Nephron progenitor cell (in vitro differentiated cells): ENCODE measurements around the gene THAP8.

ENCODE experiments used
- DNase-seq: peaks from one replicate; pipeline ENCODE4 v3.0.0; 2021
- H3K27ac Mint-ChIP-seq: 2 replicates; pipeline ENCODE4 v1.8.0; 2021; ENCODE audit warnings: mild to moderate bottlenecking, moderate library complexity, mixed read lengths
- H3K27me3 Mint-ChIP-seq: 2 replicates; pipeline ENCODE4 v1.8.0; 2021; ENCODE audit warnings: mild to moderate bottlenecking, low read depth, mixed read lengths; ENCODE audit not compliant: poor library complexity
- H3K36me3 Mint-ChIP-seq: 2 replicates; pipeline ENCODE4 v1.8.0; 2021; ENCODE audit warnings: low read depth, mixed read lengths
- H3K4me1 Mint-ChIP-seq: 2 replicates; pipeline ENCODE4 v1.8.0; 2021; ENCODE audit warnings: mixed read lengths
- H3K4me3 Mint-ChIP-seq: 2 replicates; pipeline ENCODE4 v1.8.0; 2021; ENCODE audit warnings: mild to moderate bottlenecking, moderate library complexity, mixed read lengths
- H3K9me3 Mint-ChIP-seq: 2 replicates; pipeline ENCODE4 v1.8.0; 2021; ENCODE audit warnings: mild to moderate bottlenecking, moderate library complexity, mixed read lengths
- TF ChIP-seq, protein P1 (sequence below): fragments of 200-600 bp; sonication (generic); IDR thresholded peaks from 2 replicates; pipeline ENCODE4 v1.5.0; 2021; ENCODE audit warnings: antibody characterized with exemption

THAP8 gene

DNA sequence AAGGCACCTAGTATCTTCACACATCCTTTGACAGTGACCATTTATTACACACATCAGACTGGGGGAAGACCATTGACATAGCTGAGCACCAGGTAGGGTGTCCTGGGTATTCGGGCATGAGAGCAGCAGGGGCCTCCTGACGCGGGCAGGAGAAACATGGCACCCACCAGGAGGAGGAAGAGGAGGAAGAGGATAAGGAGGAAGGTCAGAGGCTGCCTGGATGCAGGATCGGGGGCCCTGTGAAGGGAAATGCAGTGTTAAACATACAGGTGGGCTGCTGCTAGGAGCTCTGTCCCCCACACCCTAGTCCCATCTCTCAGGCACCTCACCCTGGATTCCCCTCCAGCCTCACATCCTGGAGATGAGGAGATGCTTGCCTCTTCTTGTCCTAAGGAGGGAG lies 50.8 kb downstream of the THAP8 start:
- TF ChIP-seq, protein P1, sequence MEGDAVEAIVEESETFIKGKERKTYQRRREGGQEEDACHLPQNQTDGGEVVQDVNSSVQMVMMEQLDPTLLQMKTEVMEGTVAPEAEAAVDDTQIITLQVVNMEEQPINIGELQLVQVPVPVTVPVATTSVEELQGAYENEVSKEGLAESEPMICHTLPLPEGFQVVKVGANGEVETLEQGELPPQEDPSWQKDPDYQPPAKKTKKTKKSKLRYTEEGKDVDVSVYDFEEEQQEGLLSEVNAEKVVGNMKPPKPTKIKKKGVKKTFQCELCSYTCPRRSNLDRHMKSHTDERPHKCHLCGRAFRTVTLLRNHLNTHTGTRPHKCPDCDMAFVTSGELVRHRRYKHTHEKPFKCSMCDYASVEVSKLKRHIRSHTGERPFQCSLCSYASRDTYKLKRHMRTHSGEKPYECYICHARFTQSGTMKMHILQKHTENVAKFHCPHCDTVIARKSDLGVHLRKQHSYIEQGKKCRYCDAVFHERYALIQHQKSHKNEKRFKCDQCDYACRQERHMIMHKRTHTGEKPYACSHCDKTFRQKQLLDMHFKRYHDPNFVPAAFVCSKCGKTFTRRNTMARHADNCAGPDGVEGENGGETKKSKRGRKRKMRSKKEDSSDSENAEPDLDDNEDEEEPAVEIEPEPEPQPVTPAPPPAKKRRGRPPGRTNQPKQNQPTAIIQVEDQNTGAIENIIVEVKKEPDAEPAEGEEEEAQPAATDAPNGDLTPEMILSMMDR = no peak

DNA sequence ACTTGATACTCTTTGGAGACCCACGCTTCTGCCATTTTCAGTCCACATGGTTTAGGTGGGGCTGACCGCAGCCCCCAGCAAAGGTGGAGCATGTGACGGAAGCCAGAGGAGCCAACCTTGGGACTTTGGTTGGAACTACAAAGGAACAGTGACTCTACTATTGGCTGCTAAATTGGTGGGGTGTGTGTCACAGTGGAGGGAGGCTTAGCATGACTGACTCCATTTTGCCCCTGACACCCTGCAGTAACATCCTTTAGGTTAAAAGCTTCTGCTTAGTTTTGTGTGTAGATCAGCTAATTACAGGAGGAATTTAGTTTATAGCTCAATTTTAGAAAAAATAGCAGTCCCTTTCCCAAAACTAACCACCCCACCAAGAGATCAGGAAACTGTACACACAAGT lies 52.5 kb downstream of the THAP8 start:
- Mint-ChIP-seq H3K27ac (no peak overlapping the region), H3K9me3 (no peaks in the 10 kb centered on the region), H3K36me3 (peaks cover 33% of the 10 kb centered on the region), H3K4me1 (peaks cover 12% of the 10 kb centered on the region), H3K4me3 (no peak overlapping the region), H3K27me3 (no peaks in the 10 kb centered on the region)
- TF ChIP-seq, protein P1 = no peak
- DNase-seq = no peak

More for the DNA sequence above, 50.8 kb downstream of the THAP8 start:
- no peaks in the 10 kb centered on the region for H3K27me3 Mint-ChIP-seq
- H3K27ac Mint-ChIP-seq = no peak overlapping the region
- no peak for DNase-seq
- peaks cover 25% of the 10 kb centered on the region for H3K36me3 Mint-ChIP-seq
- no peaks in the 10 kb centered on the region for H3K9me3 Mint-ChIP-seq
- H3K4me3 Mint-ChIP-seq = no peak overlapping the region
- peaks cover 10% of the 10 kb centered on the region for H3K4me1 Mint-ChIP-seq

DNA sequence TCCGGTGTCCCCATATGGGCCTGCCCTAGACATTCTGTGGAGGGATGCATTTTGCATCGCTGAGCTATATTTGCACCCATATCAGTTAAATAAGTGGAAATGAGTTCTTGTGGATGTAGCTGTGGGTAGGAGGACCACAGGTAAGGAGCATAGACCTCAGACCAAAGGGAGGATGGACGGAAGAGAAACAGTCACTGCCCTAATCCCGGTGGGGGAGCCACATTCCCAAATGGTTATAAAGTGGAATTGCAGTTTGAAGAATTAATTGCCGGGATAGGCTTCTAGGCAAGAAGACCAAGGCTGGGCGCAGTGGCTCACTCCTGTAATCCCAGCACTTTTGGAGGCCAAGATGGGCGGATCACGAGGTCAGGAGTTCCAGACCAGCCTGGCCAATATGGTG lies 57.3 kb downstream of the THAP8 start:
- no peaks in the 10 kb centered on the region for H3K9me3 Mint-ChIP-seq
- H3K27ac Mint-ChIP-seq = no peak overlapping the region
- TF ChIP-seq, protein P1 = no peak
- peaks cover 13% of the 10 kb centered on the region for H3K27me3 Mint-ChIP-seq
- H3K36me3 Mint-ChIP-seq = peaks cover 14% of the 10 kb centered on the region
- H3K4me3 Mint-ChIP-seq = no peak overlapping the region
- peaks cover 23% of the 10 kb centered on the region for H3K4me1 Mint-ChIP-seq
- DNase-seq = no peak

DNA sequence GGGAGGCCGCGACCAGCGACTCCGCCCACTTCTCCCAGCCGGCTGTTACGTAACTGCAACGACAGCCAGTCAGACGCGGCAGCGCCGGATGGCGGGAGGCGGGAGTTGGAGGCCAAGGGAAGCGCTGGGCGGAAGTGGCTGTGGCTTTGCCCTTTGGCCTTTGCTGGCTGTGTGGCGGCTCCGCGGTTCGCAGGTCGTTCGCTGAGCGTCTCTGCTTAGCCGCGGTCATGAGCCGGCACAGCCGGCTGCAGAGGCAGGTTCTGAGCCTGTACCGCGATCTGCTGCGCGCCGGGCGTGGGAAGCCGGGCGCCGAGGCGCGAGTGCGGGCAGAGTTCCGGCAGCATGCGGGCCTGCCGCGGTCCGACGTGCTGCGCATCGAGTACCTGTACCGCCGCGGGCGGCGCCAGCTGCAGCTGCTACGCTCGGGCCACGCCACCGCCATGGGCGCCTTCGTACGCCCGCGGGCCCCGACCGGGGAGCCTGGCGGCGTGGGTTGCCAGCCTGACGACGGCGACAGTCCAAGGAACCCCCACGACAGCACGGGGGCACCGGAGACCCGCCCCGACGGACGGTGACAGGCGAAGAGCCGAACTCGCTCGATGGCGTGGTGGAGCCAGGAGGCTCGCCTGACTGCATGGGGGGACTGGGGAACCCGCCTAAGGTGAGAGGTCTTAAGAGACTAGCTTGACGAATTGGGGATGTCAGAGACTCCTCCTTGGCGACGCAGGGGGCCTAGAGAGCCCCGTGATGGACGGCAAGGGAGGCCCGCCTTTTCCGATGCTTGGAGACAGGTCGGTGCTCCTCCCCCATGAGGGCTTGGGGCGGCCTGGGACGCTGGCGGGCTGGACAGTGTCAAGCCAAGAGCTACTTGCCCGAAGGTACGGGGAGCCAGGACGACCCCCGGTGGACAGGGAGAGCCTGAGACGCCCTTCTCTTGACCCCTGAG lies 58.8 kb downstream of the THAP8 start, which contains the start of gene SDHAF1:
SDHAF1 (plus strand) TSS at position 141 of the 946 bp plus-strand sequence; CDS start at position 228, 87 bp downstream.
- Mint-ChIP-seq H3K27me3 (peaks cover 26% of the 10 kb centered on the region), H3K4me1 (peaks cover 23% of the 10 kb centered on the region), H3K27ac (peak within 1 kb of the TSS; percentile 89), H3K9me3 (no peaks in the 10 kb centered on the region), H3K36me3 (peaks cover 11% of the 10 kb centered on the region), H3K4me3 (peak within 1 kb of the TSS; percentile 87)
- peak; percentile 96 for DNase-seq
- TF ChIP-seq, protein P1 = no peak

DNA sequence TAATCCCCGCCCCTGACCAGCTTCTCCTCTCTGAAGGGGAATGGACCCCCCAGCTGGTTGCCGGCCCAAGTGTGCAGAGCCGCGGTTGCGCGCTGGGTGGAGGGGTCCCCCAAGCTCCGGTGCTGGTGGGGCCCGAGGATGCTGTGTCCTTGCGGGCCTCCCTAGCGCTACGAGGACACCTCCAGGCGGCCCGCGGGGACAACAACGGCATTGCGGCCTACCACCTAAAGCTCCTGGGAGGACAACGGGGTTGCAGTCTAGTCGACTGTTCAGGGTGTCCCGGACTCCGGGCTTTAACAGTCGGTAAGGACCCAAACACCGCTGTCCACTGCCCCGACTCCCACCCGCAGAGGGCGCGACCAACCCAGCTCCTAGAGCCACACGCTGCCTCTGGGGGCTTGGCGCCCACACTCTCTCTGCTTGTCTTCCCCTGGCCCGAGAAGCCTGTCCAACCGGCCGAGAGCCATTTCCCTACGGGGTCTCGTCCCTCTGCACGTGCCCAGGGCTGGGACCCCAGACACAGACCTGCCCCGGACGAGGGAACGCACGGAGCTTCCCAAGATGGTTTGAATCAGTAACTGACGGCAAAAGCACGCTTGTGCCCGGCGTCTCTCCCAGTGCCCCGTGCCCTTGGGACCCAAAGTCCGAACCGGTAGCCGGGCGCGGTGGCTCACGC lies 60.0 kb downstream of the THAP8 start:
- peaks cover 11% of the 10 kb centered on the region for H3K36me3 Mint-ChIP-seq
- peaks cover 39% of the 10 kb centered on the region for H3K27me3 Mint-ChIP-seq
- H3K4me3 Mint-ChIP-seq = peak overlapping the region; percentile 11
- H3K4me1 Mint-ChIP-seq = peaks cover 23% of the 10 kb centered on the region
- DNase-seq = no peak
- TF ChIP-seq, protein P1 = no peak
- H3K27ac Mint-ChIP-seq = no peak overlapping the region
- H3K9me3 Mint-ChIP-seq = no peaks in the 10 kb centered on the region
